Muscle of leg (tissue), 16 donors: Measurements from ENCODE around the gene CCDC57. TPM values are rescaled to one million over a fixed set of nuclear protein-coding genes. Genes with fewer than 3 reads are reported as not detected.
"Not testable (repeated sequence)": the region's sequence is repeated elsewhere in the genome, so short reads cannot be mapped to it uniquely, and the experiment has no call there.

Experiments
- DNase-seq: peaks from one replicate; pipeline ENCODE4 v3.0.0; 2013
- H3K27ac ChIP-seq: one replicate; pipeline ENCODE4 v1.5.1; 2013; ENCODE audit warnings: mild to moderate bottlenecking, low read length, control low read depth
- H3K27me3 ChIP-seq: one replicate; pipeline ENCODE4 v1.6.1; 2013; ENCODE audit warnings: low read length; ENCODE audit not compliant: control insufficient read depth, insufficient read depth
- H3K36me3 ChIP-seq: one replicate; pipeline ENCODE4 v1.6.1; 2013; ENCODE audit warnings: low read length; ENCODE audit not compliant: control insufficient read depth, insufficient read depth
- H3K4me1 ChIP-seq: one replicate; pipeline ENCODE4 v1.6.1; 2013; ENCODE audit warnings: low read length; ENCODE audit not compliant: control insufficient read depth, insufficient read depth
- H3K4me3 ChIP-seq: one replicate; pipeline ENCODE4 v1.5.1; 2013; ENCODE audit warnings: low read length, control low read depth
- H3K9me3 ChIP-seq: replicated peaks from 2 replicates; pipeline ENCODE4 v1.6.1; 2013; ENCODE audit warnings: low read depth, low read length; ENCODE audit not compliant: control insufficient read depth
- WGBS: methylation state at CpG from one replicate; pipeline ENCODE4 v1.1.5; 2013; ENCODE audit warnings: missing lambda C conversion rate; ENCODE audit not compliant: insufficient coverage; 5-methylcytosine and 5-hydroxymethylcytosine counted together
- long read RNA-seq, 11 donors: transcript quantifications; one replicate each; lab custom pipeline, GENCODE V29; 2026
- polyA plus RNA-seq, 8 donors: library from polyadenylated mRNA; unstranded; fragments of 120-200 nt; gene quantifications; one replicate each; pipeline versions ENCODE4 v1.2.1 to v1.2.3, GENCODE V29; 2013; ENCODE audit warnings: inconsistent platforms in 1 of 8, low replicate concordance in 1 of 8; ENCODE audit not compliant: insufficient read length in 8 of 8, insufficient read depth in 1 of 8
- total RNA-seq: library from RNA; stranded (reverse); fragments of 120-200 nt; gene quantifications from one replicate; pipeline ENCODE4 v1.2.4, GENCODE V29; 2013

The CCDC57 gene
- 15.7 TPM for total RNA-seq
- 10 to 100 TPM; 18.1 to 37.4 (median 30.8) TPM for polyA plus RNA-seq
- long read RNA-seq, donor 1, transcript CCDC57-219 (2 exons, 513 nt), result major isoform, 6 of 6 reads
- long read RNA-seq, donor 1, partial matches to known transcripts, result 0 of 6 reads
- long read RNA-seq, donor 1, other reads (novel, unspliced or antisense), result 0 of 6 reads
- long read RNA-seq, donor 2, partial matches to known transcripts, result 0 of 1 reads
- long read RNA-seq, donor 2, other reads (novel, unspliced or antisense), result 0 of 1 reads
- long read RNA-seq, donor 3, partial matches to known transcripts, result 0 of 3 reads
- long read RNA-seq, donor 3, other reads (novel, unspliced or antisense), result 0 of 3 reads
- long read RNA-seq, donor 4, transcript CCDC57-219 (2 exons, 513 nt), result major isoform, 5 of 6 reads
- long read RNA-seq, donor 4, partial matches to known transcripts, result 0 of 6 reads
- long read RNA-seq, donor 4, other reads (novel, unspliced or antisense), result 0 of 6 reads
- long read RNA-seq, donor 5, transcript CCDC57-219 (2 exons, 513 nt), result major isoform, 6 of 6 reads
- long read RNA-seq, donor 5, partial matches to known transcripts, result 0 of 6 reads
- long read RNA-seq, donor 5, other reads (novel, unspliced or antisense), result 0 of 6 reads
- long read RNA-seq, donor 6, transcript CCDC57-219 (2 exons, 513 nt), result major isoform, 11 of 11 reads
- long read RNA-seq, donor 6, partial matches to known transcripts, result 0 of 11 reads
- long read RNA-seq, donor 6, other reads (novel, unspliced or antisense), result 0 of 11 reads
- long read RNA-seq, donor 7, partial matches to known transcripts, result 0 of 2 reads
- long read RNA-seq, donor 7, other reads (novel, unspliced or antisense), result 0 of 2 reads
- long read RNA-seq, donor 8, partial matches to known transcripts, result 0 of 2 reads
- long read RNA-seq, donor 8, other reads (novel, unspliced or antisense), result 0 of 2 reads
- long read RNA-seq, donor 9, partial matches to known transcripts, result 0 of 2 reads
- long read RNA-seq, donor 9, other reads (novel, unspliced or antisense), result 0 of 2 reads
- long read RNA-seq, donor 10, partial matches to known transcripts, result 0 of 3 reads
- long read RNA-seq, donor 10, other reads (novel, unspliced or antisense), result 0 of 3 reads
- long read RNA-seq, donor 11, transcript CCDC57-219 (2 exons, 513 nt), result major isoform, 6 of 6 reads
- long read RNA-seq, donor 11, partial matches to known transcripts, result 0 of 6 reads
- long read RNA-seq, donor 11, other reads (novel, unspliced or antisense), result 0 of 6 reads

- WGBS, result under 1% methylated on average over 114 of the region's 116 CpGs
- H3K9me3 ChIP-seq, result no peaks in the 10 kb centered on the region
- peaks cover 2% of the 10 kb centered on the region for H3K36me3 ChIP-seq
- H3K4me3 ChIP-seq, result peak within 1 kb of the TSS; percentile 68
- H3K4me1 ChIP-seq, result peaks cover 22% of the 10 kb centered on the region
- H3K27me3 ChIP-seq, result no peaks in the 10 kb centered on the region
- H3K27ac ChIP-seq, result peak within 1 kb of the TSS; percentile 42
- DNase-seq, result peak; percentile 89
Observed at GRCh38 chr17:82212331-82213250, at the start of gene CCDC57. CCDC57 (minus strand) TSS chr17:82212842; CDS start chr17:82201944, 10,898 bp downstream.

- no peak overlapping the region for H3K4me3 ChIP-seq
- H3K4me1 ChIP-seq, result peaks cover 5% of the 10 kb centered on the region
- H3K27ac ChIP-seq, result no peak overlapping the region
- H3K9me3 ChIP-seq, result no peaks in the 10 kb centered on the region
- H3K27me3 ChIP-seq, result no peaks in the 10 kb centered on the region
- WGBS, result 79% methylated on average over 4 of the region's 4 CpGs
- no peak for DNase-seq
- peaks cover 78% of the 10 kb centered on the region for H3K36me3 ChIP-seq
Observed at GRCh38 chr17:82262344-82262743, 49.7 kb upstream of the CCDC57 start.

GRCh38 chr17:82259972-82260961 lies 47.6 kb upstream of the CCDC57 start:
- not testable (repeated sequence) for H3K4me1 ChIP-seq, DNase-seq, H3K4me3 ChIP-seq, H3K27ac ChIP-seq, H3K9me3 ChIP-seq, H3K27me3 ChIP-seq
- WGBS, result 93% methylated on average over 7 of the region's 8 CpGs
- peaks cover 72% of the 10 kb centered on the region for H3K36me3 ChIP-seq

- DNase-seq, result no peak
- Histone ChIP-seq H3K27ac (no peak overlapping the region), H3K27me3 (no peaks in the 10 kb centered on the region), H3K9me3 (no peaks in the 10 kb centered on the region), H3K36me3 (peaks cover 59% of the 10 kb centered on the region), H3K4me3 (no peak overlapping the region), H3K4me1 (no peaks in the 10 kb centered on the region)
- 76% methylated on average over 2 of the region's 5 CpGs for WGBS
Observed at GRCh38 chr17:82258555-82258954, 45.9 kb upstream of the CCDC57 start.

- Histone ChIP-seq H3K27ac (no peak overlapping the region), H3K9me3 (no peaks in the 10 kb centered on the region), H3K4me1 (no peaks in the 10 kb centered on the region), H3K36me3 (peaks cover 59% of the 10 kb centered on the region), H3K27me3 (no peaks in the 10 kb centered on the region), H3K4me3 (no peak overlapping the region)
- no peak for DNase-seq
- WGBS, result 81% methylated on average over 7 of the region's 10 CpGs
Observed at GRCh38 chr17:82257473-82257872, 44.8 kb upstream of the CCDC57 start.

GRCh38 chr17:82256242-82256885 lies 43.7 kb upstream of the CCDC57 start:
- H3K9me3 ChIP-seq, result no peaks in the 10 kb centered on the region
- no peaks in the 10 kb centered on the region for H3K27me3 ChIP-seq
- WGBS, result 90% methylated on average over 10 of the region's 14 CpGs
- H3K36me3 ChIP-seq, result peaks cover 59% of the 10 kb centered on the region
- H3K4me1 ChIP-seq, result no peaks in the 10 kb centered on the region
- H3K4me3 ChIP-seq, result no peak overlapping the region
- DNase-seq, result no peak
- H3K27ac ChIP-seq, result no peak overlapping the region

- DNase-seq, result no peak
- Histone ChIP-seq H3K4me1 (peaks cover 3% of the 10 kb centered on the region), H3K27ac (no peak overlapping the region), H3K9me3 (no peaks in the 10 kb centered on the region), H3K27me3 (no peaks in the 10 kb centered on the region), H3K4me3 (no peak overlapping the region), H3K36me3 (peaks cover 59% of the 10 kb centered on the region)
- WGBS, result 73% methylated on average over 14 of the region's 15 CpGs
Observed at GRCh38 chr17:82255402-82255972, 42.8 kb upstream of the CCDC57 start.

GRCh38 chr17:82254746-82255145 lies 42.1 kb upstream of the CCDC57 start:
- peaks cover 62% of the 10 kb centered on the region for H3K36me3 ChIP-seq
- not testable (repeated sequence) for DNase-seq, H3K27ac ChIP-seq, H3K27me3 ChIP-seq, H3K4me1 ChIP-seq, H3K4me3 ChIP-seq, H3K9me3 ChIP-seq
- 98% methylated on average over 33 of the region's 33 CpGs for WGBS
